OCI-LY1 (cell line): Measurements from ENCODE around the gene RNU1-1.
"Not testable (repeated sequence)": the region's sequence is repeated elsewhere in the genome, so short reads cannot be mapped to it uniquely, and the experiment has no call there.

ENCODE experiments used
- H2AFZ ChIP-seq: fragments of 200-600 bp; sonication (generic), shearing (Covaris generic); 2 replicates; pipeline ENCODE4 v1.6.0; 2014; ENCODE audit warnings: antibody characterized with exemption, mild to moderate bottlenecking, low read length
- H3F3A ChIP-seq: fragments of 200-600 bp; sonication (generic), shearing (Covaris generic); 2 replicates; pipeline ENCODE4 v1.6.0; 2014; ENCODE audit warnings: mild to moderate bottlenecking, antibody characterized with exemption, low read length, moderate library complexity; ENCODE audit not compliant: insufficient read depth
- H3K27ac ChIP-seq: fragments of 200-600 bp; sonication (generic); 2 replicates; pipeline ENCODE4 v1.5.1; 2014; ENCODE audit warnings: low read length, mixed run types, mild to moderate bottlenecking, low read depth; ENCODE audit not compliant: poor library complexity, severe bottlenecking
- H3K27me3 ChIP-seq: fragments of 200-600 bp; sonication (generic); 2 replicates; pipeline ENCODE4 v1.6.0; 2014; ENCODE audit warnings: antibody characterized with exemption, mild to moderate bottlenecking, low read length, moderate library complexity; ENCODE audit not compliant: insufficient read depth
- H3K36me3 ChIP-seq: fragments of 200-600 bp; sonication (generic); 2 replicates; pipeline ENCODE4 v1.6.1; 2014; ENCODE audit warnings: mild to moderate bottlenecking, antibody characterized with exemption, low read length, moderate library complexity, mixed read lengths; ENCODE audit not compliant: insufficient read depth
- H3K4me1 ChIP-seq: fragments of 200-600 bp; sonication (generic); 2 replicates; pipeline ENCODE4 v1.5.1; 2014; ENCODE audit warnings: mild to moderate bottlenecking, low read length, moderate library complexity; ENCODE audit not compliant: insufficient read depth, severe bottlenecking
- H3K4me2 ChIP-seq: fragments of 200-600 bp; sonication (generic), shearing (Covaris generic); 2 replicates; pipeline ENCODE4 v1.6.1; 2014; ENCODE audit warnings: low read length
- H3K4me3 ChIP-seq: fragments of 200-600 bp; sonication (generic); 2 replicates; pipeline ENCODE4 v1.5.1; 2014; ENCODE audit warnings: low read length, low read depth, mild to moderate bottlenecking, mixed read lengths; ENCODE audit not compliant: poor library complexity, severe bottlenecking
- H3K79me2 ChIP-seq: fragments of 200-600 bp; shearing (Covaris generic); 2 replicates; pipeline ENCODE4 v1.6.1; 2016; ENCODE audit warnings: mixed run types, low read length, mixed read lengths; ENCODE audit not compliant: insufficient read depth
- H3K9ac ChIP-seq: fragments of 200-600 bp; sonication (generic), shearing (Covaris generic); 2 replicates; pipeline ENCODE4 v1.6.1; 2014; ENCODE audit warnings: mild to moderate bottlenecking, low read length, mixed read lengths
- H3K9me2 ChIP-seq: fragments of 200-600 bp; sonication (generic), shearing (Covaris generic); 2 replicates; pipeline ENCODE4 v1.6.1; 2014; ENCODE audit warnings: low read depth, mild to moderate bottlenecking, low read length, mixed read lengths
- H3K9me3 ChIP-seq: fragments of 200-600 bp; shearing (Covaris generic); 2 replicates; pipeline ENCODE4 v1.6.1; 2014; ENCODE audit warnings: low read length, mixed read lengths
- H4K20me1 ChIP-seq: fragments of 200-600 bp; sonication (generic), shearing (Covaris generic); 2 replicates; pipeline ENCODE4 v1.6.0; 2016; ENCODE audit warnings: mild to moderate bottlenecking, low read length; ENCODE audit not compliant: insufficient read depth

Gene RNU1-1

DNA sequence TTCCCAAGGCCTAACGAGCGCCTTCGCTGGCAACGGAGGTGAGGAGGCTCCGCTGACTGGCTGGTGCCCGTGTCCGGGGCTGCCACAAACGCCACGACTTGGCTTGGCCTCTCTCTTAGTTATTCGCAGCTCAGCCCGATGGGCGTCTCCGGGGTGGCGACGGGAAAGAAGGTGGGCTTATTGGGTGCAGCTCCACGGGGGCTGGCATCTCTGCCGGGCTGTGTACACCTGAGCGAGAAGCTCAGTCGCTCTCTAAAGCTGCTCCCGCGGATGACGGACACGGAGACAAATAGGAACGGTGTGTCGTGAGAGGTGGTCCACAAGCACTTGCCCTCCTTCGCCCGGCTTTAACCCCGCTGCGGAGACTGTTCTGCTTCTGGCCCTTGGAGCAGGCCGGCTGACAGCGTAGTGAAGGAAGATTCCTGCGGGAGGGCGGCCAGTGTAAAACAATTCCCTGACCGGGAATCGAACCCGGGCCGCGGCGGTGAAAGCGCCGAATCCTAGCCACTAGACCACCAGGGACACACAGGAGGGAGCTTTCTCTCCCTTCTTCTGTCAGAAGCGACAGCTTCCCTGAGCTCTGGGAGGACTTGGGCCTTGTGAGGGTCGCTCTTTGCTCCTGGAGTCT, 20.9 kb upstream of the RNU1-1 start:
- H3K4me3 ChIP-seq, H3K27ac ChIP-seq, H3F3A ChIP-seq, H3K79me2 ChIP-seq, H3K4me1 ChIP-seq, H3K9me2 ChIP-seq, H3K4me2 ChIP-seq, H3K9me3 ChIP-seq, H3K36me3 ChIP-seq, H3K9ac ChIP-seq, H2AFZ ChIP-seq, H4K20me1 ChIP-seq, H3K27me3 ChIP-seq: not testable (repeated sequence)

DNA sequence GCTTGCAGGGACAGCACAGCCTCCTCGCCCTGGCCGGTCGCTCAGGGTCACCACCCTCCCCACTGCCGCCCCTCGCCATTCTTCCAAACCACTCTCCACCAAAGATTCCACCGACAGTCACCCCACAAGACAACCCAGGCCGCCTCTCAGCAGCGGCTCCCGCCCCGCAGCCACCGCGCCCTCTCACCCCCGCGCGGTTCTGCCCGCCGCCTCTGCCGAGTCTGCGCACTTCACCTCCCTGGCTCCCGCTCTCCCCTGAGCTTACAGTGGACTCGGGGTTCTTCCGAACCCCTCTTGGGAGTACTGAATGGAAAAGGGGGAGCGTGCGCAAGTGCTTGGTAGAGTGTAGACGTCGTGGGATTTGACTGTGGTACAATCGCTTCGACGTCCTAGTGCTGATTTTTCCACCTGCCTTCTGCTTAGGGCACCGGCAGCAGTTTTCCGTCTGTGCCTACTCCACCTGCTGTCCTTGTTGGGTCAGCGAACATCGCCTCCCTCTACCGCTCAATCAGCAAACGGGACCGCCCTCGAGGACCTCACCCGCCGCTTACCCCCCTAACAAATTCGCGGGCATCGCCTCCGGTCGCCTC, 20.2 kb upstream of the RNU1-1 start:
- not testable (repeated sequence) for H3K27ac ChIP-seq, H2AFZ ChIP-seq, H3K9me2 ChIP-seq, H3K79me2 ChIP-seq, H3K27me3 ChIP-seq, H3F3A ChIP-seq, H3K4me1 ChIP-seq, H3K9ac ChIP-seq, H3K36me3 ChIP-seq, H3K4me2 ChIP-seq, H3K9me3 ChIP-seq, H3K4me3 ChIP-seq, H4K20me1 ChIP-seq

DNA sequence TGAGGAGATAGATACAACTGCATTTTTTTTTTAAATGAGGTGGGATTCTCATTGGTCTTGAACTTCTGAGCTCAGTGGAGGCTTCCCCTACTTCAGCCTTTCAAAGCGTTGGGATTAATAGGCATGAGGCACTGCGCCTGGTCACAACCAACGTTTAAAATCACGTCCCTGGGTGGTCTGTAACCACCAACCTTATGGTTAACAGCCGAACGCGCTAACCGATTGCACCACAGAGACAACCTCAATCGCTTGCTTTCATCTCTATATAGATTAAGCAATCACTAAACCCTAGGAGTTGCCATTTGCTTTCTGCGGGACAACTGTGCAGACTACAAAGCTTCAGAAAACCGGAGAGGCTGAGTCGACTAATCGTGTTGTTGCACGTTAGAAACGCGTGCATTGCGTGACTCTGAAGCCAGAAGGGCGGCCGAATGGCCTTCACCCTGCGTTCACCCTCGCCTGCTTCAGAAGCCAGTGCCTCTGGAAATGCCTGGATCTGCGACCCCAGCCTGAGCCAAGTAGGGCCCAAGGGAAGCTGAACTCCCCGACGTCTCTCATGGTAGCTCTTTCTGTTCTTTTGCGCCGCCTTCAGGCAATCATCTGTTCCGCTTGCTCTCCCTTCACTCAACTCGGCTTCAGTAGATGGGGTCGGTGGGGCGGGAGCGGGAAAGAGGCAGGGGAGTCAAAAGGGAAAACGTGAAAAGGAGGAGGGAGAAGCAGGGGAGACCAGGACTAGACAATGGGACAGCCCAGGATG, 18.3 kb upstream of the RNU1-1 start:
- not testable (repeated sequence) for H3K4me2 ChIP-seq, H2AFZ ChIP-seq

DNA sequence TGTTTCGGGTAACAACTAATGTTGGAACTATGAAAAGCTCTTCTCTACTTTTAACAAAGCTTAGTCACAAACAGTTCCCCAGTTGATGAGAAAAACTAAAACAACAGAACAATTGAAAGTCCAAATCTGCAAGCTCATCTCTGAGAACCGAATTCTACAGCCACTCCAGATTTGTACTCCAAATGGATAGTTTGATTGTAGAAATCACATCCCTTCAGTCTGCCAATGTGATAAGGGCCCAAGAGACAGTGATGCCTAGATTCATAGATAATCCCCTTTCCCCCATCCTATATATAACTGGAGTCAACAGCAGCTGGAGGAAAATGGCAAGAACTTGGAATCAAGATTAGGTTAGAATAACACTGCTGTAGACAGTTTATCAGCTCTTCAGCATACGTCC, 14.3 kb upstream of the RNU1-1 start:
- not testable (repeated sequence) for H3K27ac ChIP-seq, H3K9me2 ChIP-seq, H3F3A ChIP-seq, H3K36me3 ChIP-seq, H3K9ac ChIP-seq, H3K4me2 ChIP-seq, H3K4me3 ChIP-seq, H3K79me2 ChIP-seq, H3K4me1 ChIP-seq, H3K27me3 ChIP-seq, H3K9me3 ChIP-seq, H2AFZ ChIP-seq, H4K20me1 ChIP-seq

More for the DNA sequence above, 18.3 kb upstream of the RNU1-1 start:
- H3K27me3 ChIP-seq, H3K9me2 ChIP-seq, H3K4me3 ChIP-seq, H3K27ac ChIP-seq, H3F3A ChIP-seq, H4K20me1 ChIP-seq, H3K9ac ChIP-seq, H3K9me3 ChIP-seq, H3K79me2 ChIP-seq, H3K36me3 ChIP-seq, H3K4me1 ChIP-seq: not testable (repeated sequence)

DNA sequence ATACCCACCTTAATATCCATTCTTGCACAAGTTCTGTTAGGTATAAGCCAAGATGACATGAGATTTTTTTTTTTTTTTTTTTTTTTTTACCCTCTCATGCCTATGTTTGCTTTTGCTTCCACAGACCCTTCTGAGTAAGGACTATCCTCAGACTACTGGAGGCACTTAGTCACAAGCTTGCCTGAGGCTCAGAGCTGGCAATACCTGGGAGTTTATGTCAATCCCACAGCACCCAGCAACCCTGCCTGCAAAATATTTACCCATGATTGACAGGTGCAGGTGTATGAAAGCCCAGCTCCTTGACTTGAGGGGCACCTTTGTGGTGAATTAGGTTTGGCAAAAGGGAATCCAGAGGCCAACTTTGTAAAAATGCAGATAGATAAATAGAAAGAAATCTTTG, 11.7 kb upstream of the RNU1-1 start:
- not testable (repeated sequence) for H3K4me3 ChIP-seq, H3K9ac ChIP-seq, H3K27ac ChIP-seq, H3K4me1 ChIP-seq, H4K20me1 ChIP-seq, H3K27me3 ChIP-seq, H2AFZ ChIP-seq, H3K9me2 ChIP-seq, H3K79me2 ChIP-seq, H3K36me3 ChIP-seq, H3F3A ChIP-seq, H3K4me2 ChIP-seq, H3K9me3 ChIP-seq

DNA sequence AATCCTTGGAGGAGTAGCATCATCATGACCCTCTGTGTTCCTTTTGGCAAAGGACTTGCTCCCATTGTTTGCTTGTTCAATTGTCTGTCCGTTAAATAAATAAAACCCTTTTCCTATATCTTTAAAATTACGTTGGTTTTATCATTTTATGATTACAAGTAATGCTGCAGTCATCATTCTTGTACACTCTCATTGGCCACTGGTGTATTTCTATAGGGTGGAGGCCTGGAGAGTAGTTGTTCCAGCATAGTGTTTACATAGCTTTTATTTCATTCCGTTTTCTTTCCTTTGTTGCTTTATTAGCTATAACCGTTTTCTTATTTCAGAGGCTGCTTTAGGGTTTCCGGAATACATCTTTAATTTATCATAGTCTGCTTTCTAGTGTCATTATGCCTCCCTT, 7.6 kb upstream of the RNU1-1 start:
- not testable (repeated sequence) for H3K9ac ChIP-seq

More for the DNA sequence above, 7.6 kb upstream of the RNU1-1 start:
- H3K9me3 ChIP-seq, H3K27ac ChIP-seq, H3K27me3 ChIP-seq, H3K4me2 ChIP-seq, H3K36me3 ChIP-seq, H3K9me2 ChIP-seq, H2AFZ ChIP-seq, H3K4me1 ChIP-seq, H3F3A ChIP-seq, H4K20me1 ChIP-seq, H3K79me2 ChIP-seq, H3K4me3 ChIP-seq: not testable (repeated sequence)
